IMR-90 (cell line): ENCODE results near the gene SPATA3. TPM values are rescaled to one million over a fixed set of nuclear protein-coding genes. Genes with fewer than 3 reads are reported as not detected.

Experiments
- ATAC-seq: fragments of 200-7000 bp; cut with Tn5 transposase; 2 replicates; pipeline ENCODE4 v1.9.1; 2020; ENCODE audit warnings: low read depth, mild to moderate bottlenecking, moderate library complexity
- BruUV-seq: library from RNA; stranded (reverse); fragments of 400-500 nt; replicated peaks from 2 replicates; lab custom pipeline; 2021; lab: Mats Ljungman, UMichigan
- CTCF ChIA-PET: fragments of 300-600 bp; formaldehyde crosslinking; extraction: SDS; loops from one replicate; lab custom pipeline; 2021; ENCODE audit warnings: antibody characterized with exemption; lab: Yijun Ruan, JAX
- POLR2A ChIA-PET: fragments of 300-600 bp; sonication (Branson Sonifier 250); formaldehyde crosslinking; loops from one replicate; lab custom pipeline; 2022; ENCODE audit warnings: antibody characterized with exemption; ENCODE audit not compliant: unreplicated experiment; lab: Charles Lee
- DNase-seq: peaks from one replicate; pipeline ENCODE4 v3.0.0; 2013
- H2AFZ ChIP-seq: replicated peaks from 2 replicates; pipeline ENCODE3; 2013; ENCODE audit warnings: low read length, mild to moderate bottlenecking; ENCODE audit not compliant: poor library complexity
- H2AK5ac ChIP-seq: 2 replicates; pipeline ENCODE4 v1.6.1; 2013; ENCODE audit warnings: low read depth, low read length, inconsistent platforms
- H2AK9ac ChIP-seq: replicated peaks from 2 replicates; pipeline ENCODE3; 2013; ENCODE audit warnings: mild to moderate bottlenecking, low read depth, low read length, moderate library complexity; ENCODE audit not compliant: poor library complexity
- H2BK120ac ChIP-seq: 2 replicates; pipeline ENCODE4 v1.6.1; 2013; ENCODE audit warnings: low read depth, low read length, inconsistent platforms
- H2BK15ac ChIP-seq: 3 replicates; pipeline ENCODE4 v1.6.1; 2013; ENCODE audit warnings: low read depth, low read length, inconsistent platforms
- H2BK20ac ChIP-seq: 2 replicates; pipeline ENCODE4 v1.6.1; 2013; ENCODE audit warnings: low read depth, mild to moderate bottlenecking, inconsistent platforms, low read length, moderate library complexity
- H2BK5ac ChIP-seq: 2 replicates; pipeline ENCODE4 v1.6.1; 2013; ENCODE audit warnings: mild to moderate bottlenecking, low read depth, low read length, inconsistent platforms; ENCODE audit not compliant: poor library complexity, severe bottlenecking
- H3K14ac ChIP-seq: replicated peaks from 2 replicates; pipeline ENCODE4 v1.6.1; 2013; ENCODE audit warnings: low read depth, low read length, inconsistent platforms
- H3K18ac ChIP-seq: 2 replicates; pipeline ENCODE4 v1.6.1; 2013; ENCODE audit warnings: low read depth, low read length, control low read depth
- H3K23ac ChIP-seq: 2 replicates; pipeline ENCODE4 v1.6.1; 2013; ENCODE audit warnings: low read depth, low read length, inconsistent platforms
- H3K27ac ChIP-seq: 2 replicates; pipeline ENCODE4 v1.5.1; 2013; ENCODE audit warnings: mild to moderate bottlenecking, control low read depth, low read length; ENCODE audit not compliant: insufficient read depth
- H3K27me3 ChIP-seq: 2 replicates; pipeline ENCODE4 v1.6.1; 2013; ENCODE audit warnings: low read length; ENCODE audit not compliant: control insufficient read depth, insufficient read depth
- H3K36me3 ChIP-seq: 2 replicates; pipeline ENCODE4 v1.6.1; 2013; ENCODE audit warnings: low read length, mixed read lengths; ENCODE audit not compliant: control insufficient read depth, insufficient read depth
- H3K4ac ChIP-seq: 2 replicates; pipeline ENCODE4 v1.6.1; 2013; ENCODE audit warnings: low read depth, low read length, inconsistent platforms
- H3K4me1 ChIP-seq: 2 replicates; pipeline ENCODE4 v1.6.1; 2013; ENCODE audit warnings: low read length, mixed read lengths; ENCODE audit not compliant: control insufficient read depth, insufficient read depth
- H3K4me2 ChIP-seq: 2 replicates; pipeline ENCODE4 v1.6.1; 2013; ENCODE audit warnings: low read depth, mild to moderate bottlenecking, control low read depth, low read length, moderate library complexity
- H3K4me3 ChIP-seq: 2 replicates; pipeline ENCODE4 v1.5.1; 2013; ENCODE audit warnings: low read depth, mild to moderate bottlenecking, control low read depth, low read length, moderate library complexity; ENCODE audit not compliant: insufficient read depth
- H3K56ac ChIP-seq: 2 replicates; pipeline ENCODE4 v1.6.1; 2013; ENCODE audit warnings: low read length, inconsistent platforms; ENCODE audit not compliant: insufficient read depth; ENCODE audit errors: extremely low read depth
- H3K79me1 ChIP-seq, 2 experiments: 2 replicates each; pipeline ENCODE4 v1.6.1; 2013; ENCODE audit warnings: low read length in 2 of 2, inconsistent platforms in 1 of 2, low read depth in 1 of 2
- H3K9ac ChIP-seq: 2 replicates; pipeline ENCODE4 v1.6.1; 2013; ENCODE audit warnings: low read depth, low read length, control low read depth
- H3K9me1 ChIP-seq: 2 replicates; pipeline ENCODE4 v1.6.1; 2013; ENCODE audit warnings: low read length, inconsistent platforms; ENCODE audit not compliant: insufficient read depth
- H3K9me3 ChIP-seq: 2 replicates; pipeline ENCODE4 v1.6.1; 2013; ENCODE audit warnings: low read length; ENCODE audit not compliant: control insufficient read depth, insufficient read depth
- H4K20me1 ChIP-seq: 2 replicates; pipeline ENCODE4 v1.6.1; 2013; ENCODE audit warnings: low read length, inconsistent platforms; ENCODE audit not compliant: insufficient read depth
- H4K5ac ChIP-seq: 2 replicates; pipeline ENCODE4 v1.6.1; 2013; ENCODE audit warnings: mild to moderate bottlenecking, low read depth, low read length, control low read depth
- H4K8ac ChIP-seq, 2 experiments: 2 replicates each; pipeline ENCODE4 v1.6.1; 2013; ENCODE audit warnings: low read depth in 2 of 2, low read length in 2 of 2, control low read depth in 1 of 2, inconsistent platforms in 1 of 2
- H4K91ac ChIP-seq: 2 replicates; pipeline ENCODE4 v1.6.1; 2013; ENCODE audit warnings: low read depth, low read length, inconsistent platforms; ENCODE audit not compliant: insufficient read depth
- BHLHE40 ChIP-seq: fragments of 150-350 bp; IDR thresholded peaks from 2 replicates; pipeline ENCODE4 v1.6.1; 2016; ENCODE audit warnings: mild to moderate bottlenecking, low read depth, low read length
- CEBPB ChIP-seq: IDR thresholded peaks from 2 replicates; pipeline ENCODE4 v1.6.1; 2012; ENCODE audit warnings: low read depth, low read length, improper control_type of control experiment
- CHD1 ChIP-seq: IDR thresholded peaks from 2 replicates; pipeline ENCODE4 v1.6.1; 2012; ENCODE audit warnings: low read depth, low read length, improper control_type of control experiment
- FOS ChIP-seq: fragments of 150-350 bp; IDR thresholded peaks from 2 replicates; pipeline ENCODE4 v1.6.1; 2016; ENCODE audit warnings: low read depth, low read length
- NFE2L2 ChIP-seq: fragments of 150-350 bp; IDR thresholded peaks from 2 replicates; pipeline ENCODE4 v1.6.1; 2016; ENCODE audit warnings: low read depth, mild to moderate bottlenecking, low read length
- POLR2A ChIP-seq: IDR thresholded peaks from 2 replicates; pipeline ENCODE4 v1.6.1; 2012; ENCODE audit warnings: mild to moderate bottlenecking, low read depth, low read length
- RAD21 ChIP-seq: IDR thresholded peaks from 2 replicates; pipeline ENCODE4 v1.6.1; 2012; ENCODE audit warnings: low read length, improper control_type of control experiment
- RCOR1 ChIP-seq: IDR thresholded peaks from 2 replicates; pipeline ENCODE4 v1.6.1; 2012; ENCODE audit warnings: mild to moderate bottlenecking, low read length, improper control_type of control experiment; ENCODE audit not compliant: insufficient replicate concordance
- RFX5 ChIP-seq: IDR thresholded peaks from 2 replicates; pipeline ENCODE4 v1.8.0; 2012; ENCODE audit warnings: low read depth, mild to moderate bottlenecking, low read length, moderate library complexity
- WGBS, 2 experiments: methylation state at CpG; one replicate each; pipeline versions ENCODE4 v1.1.5 to v1.1.7; 2013; ENCODE audit warnings: missing lambda C conversion rate in 2 of 2; ENCODE audit not compliant: insufficient read length in 1 of 2; ENCODE audit errors: extremely low coverage in 2 of 2; 5-methylcytosine and 5-hydroxymethylcytosine counted together
- dilution Hi-C: fragments of 300-500 bp; cut with HindIII; formaldehyde crosslinking; loops from one replicate; pipeline ENCODE4 v1.14.3; 2018; ENCODE audit warnings: low sequenced_read_pairs; ENCODE audit not compliant: unreplicated experiment
- in situ Hi-C: fragments of 300-500 bp; cut with MboI; formaldehyde crosslinking; loops from 3 replicates; pipeline ENCODE4 v1.14.3; 2019; ENCODE audit warnings: low sequenced_read_pairs, inconsistent platforms, mixed read lengths
- intact Hi-C: fragments of 100-400 bp; cut with micrococcal nuclease; formaldehyde crosslinking; loops from 2 replicates; pipeline ENCODE4 v1.10.0; 2022
- polyA plus RNA-seq, 3 experiments: library from polyadenylated mRNA; depleted of rRNA; stranded (reverse); fragments of >200 nt; gene quantifications; 2 replicates each; pipeline ENCODE4 v1.2.3, GENCODE V29; 2012; ENCODE audit warnings: low replicate concordance in 1 of 3
- total RNA-seq: library from RNA; depleted of rRNA; stranded (reverse); fragments of >200 nt; gene quantifications from 2 replicates; pipeline ENCODE4 v1.2.3, GENCODE V29; 2012
- TF ChIP-seq, protein P1 (sequence below): fragments of 150-350 bp; IDR thresholded peaks from 2 replicates; pipeline ENCODE4 v1.6.1; 2017; ENCODE audit warnings: mild to moderate bottlenecking, antibody characterized with exemption, low read length, low read depth

The SPATA3 gene
- total and polyA plus RNA-seq, 2 of the 4 experiments (the other 2 are of a cell fraction) = not detected

DNA sequence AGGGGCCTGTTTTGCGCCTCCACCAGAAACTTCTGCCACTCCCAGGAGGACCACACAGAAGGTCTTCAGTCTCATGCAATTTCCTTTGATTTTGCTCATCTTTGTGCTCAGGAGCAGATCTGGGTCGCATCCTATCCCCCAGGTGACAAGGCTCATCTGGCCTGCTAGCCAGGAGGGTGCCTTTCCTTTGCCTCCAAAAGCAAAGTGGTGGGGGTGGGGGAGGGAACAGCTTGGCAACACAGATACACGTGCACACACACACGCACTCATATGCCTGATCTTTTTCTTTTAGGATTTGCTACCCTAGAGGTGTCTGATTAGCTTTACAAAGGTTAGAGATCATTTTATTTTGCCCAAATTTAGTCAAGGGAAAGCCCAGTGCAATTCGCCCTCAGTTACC lies 13.8 kb upstream of the SPATA3 start:
- Histone ChIP-seq H2BK5ac (no peak overlapping the region), H2AFZ (no peak overlapping the region), H3K79me1 (no peaks in the 10 kb centered on the region), H4K5ac (no peak overlapping the region), H2BK120ac (no peak overlapping the region), H2AK5ac (no peak overlapping the region), H3K27ac (no peak overlapping the region), H3K14ac (no peak overlapping the region), H3K18ac (no peak overlapping the region), H3K9me1 (no peaks in the 10 kb centered on the region; the same call in 1 of the 2 replicates), H3K9ac (no peak overlapping the region), H3K4ac (no peak overlapping the region), H2AK9ac (no peak overlapping the region), H3K23ac (no peak overlapping the region), H4K91ac (no peak overlapping the region), H3K4me2 (no peak overlapping the region), H3K4me1 (no peaks in the 10 kb centered on the region), H2BK20ac (no peak overlapping the region), H3K4me3 (no peak overlapping the region), H3K36me3 (no peaks in the 10 kb centered on the region), H3K9me3 (no peaks in the 10 kb centered on the region), H3K56ac (no peak overlapping the region), H4K20me1 (no peaks in the 10 kb centered on the region), H2BK15ac (no peak overlapping the region), H3K27me3 (peaks cover 7% of the 10 kb centered on the region), H4K8ac (no peak overlapping the region)
- POLR2A ChIA-PET = no interaction called here
- dilution Hi-C loops (no loop called here), in situ Hi-C loops (loop anchor here (5.0 kb wide), 1 partner anchor 150 kb away; no protein-coding TSS in a partner anchor), intact Hi-C loops (no loop called here)
- CTCF ChIA-PET = interaction anchor here (1.0 kb wide), 1 partner anchor 79 kb away, joined by 4 read pairs; no protein-coding TSS in a partner anchor
- no CpG with 5 or more reads among the region's 5 CpGs for WGBS, 2 experiments
- TF ChIP-seq BHLHE40 = no peak
- TF ChIP-seq RCOR1 = no peak
- TF ChIP-seq CEBPB = no peak
- no peak for TF ChIP-seq RFX5
- no peak for TF ChIP-seq NFE2L2
- TF ChIP-seq POLR2A = no peak
- TF ChIP-seq RAD21 = no peak
- TF ChIP-seq CHD1 = no peak
- TF ChIP-seq FOS = no peak
- TF ChIP-seq, protein P1, sequence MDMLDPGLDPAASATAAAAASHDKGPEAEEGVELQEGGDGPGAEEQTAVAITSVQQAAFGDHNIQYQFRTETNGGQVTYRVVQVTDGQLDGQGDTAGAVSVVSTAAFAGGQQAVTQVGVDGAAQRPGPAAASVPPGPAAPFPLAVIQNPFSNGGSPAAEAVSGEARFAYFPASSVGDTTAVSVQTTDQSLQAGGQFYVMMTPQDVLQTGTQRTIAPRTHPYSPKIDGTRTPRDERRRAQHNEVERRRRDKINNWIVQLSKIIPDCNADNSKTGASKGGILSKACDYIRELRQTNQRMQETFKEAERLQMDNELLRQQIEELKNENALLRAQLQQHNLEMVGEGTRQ = no peak
- no peak for DNase-seq
- no peak for ATAC-seq
- BruUV-seq = no TSS peak
